HG02678 (cell line): ENCODE measurements around the gene FAM72A.
A peak's percentile ranks its signal among the peaks of the same experiment; 100 is the strongest.
"Not testable (repeated sequence)": the region's sequence is repeated elsewhere in the genome, so short reads cannot be mapped to it uniquely, and the experiment has no call there.

Source experiments
- ATAC-seq: cut with Tn5 transposase; IDR thresholded peaks from one replicate; pipeline ENCODE4 v1.9.1; 2021; ENCODE audit warnings: mild to moderate bottlenecking, moderate library complexity; ENCODE audit not compliant: unreplicated experiment

FAM72A gene

GRCh38 chr1:206218285-206218684 lies 15.6 kb upstream of the FAM72A start:
- ATAC-seq = not testable (repeated sequence)

GRCh38 chr1:206215600-206216392 lies 13.2 kb upstream of the FAM72A start:
- ATAC-seq = not testable (repeated sequence)

- ATAC-seq = not testable (repeated sequence)
Observed at GRCh38 chr1:206210802-206211201, 8.2 kb upstream of the FAM72A start.

GRCh38 chr1:206205569-206205968 lies 2.9 kb upstream of the FAM72A start:
- ATAC-seq = not testable (repeated sequence)

GRCh38 chr1:206204871-206205270 lies 2.2 kb upstream of the FAM72A start:
- not testable (repeated sequence) for ATAC-seq

- ATAC-seq = not testable (repeated sequence)
Observed at GRCh38 chr1:206204159-206204511, 1.5 kb upstream of the FAM72A start.

GRCh38 chr1:206203364-206204158 lies 922 bp upstream of the FAM72A start, which contains the start of gene SRGAP2:
Gene SRGAP2, plus strand, starts transcription at chr1:206203541. Its CDS starts 2,430 bp downstream, at chr1:206205971.
- ATAC-seq = peak; percentile 2

GRCh38 chr1:206196748-206197424 lies 5.8 kb downstream of the FAM72A start:
- not testable (repeated sequence) for ATAC-seq

GRCh38 chr1:206195182-206195581 lies 7.5 kb downstream of the FAM72A start:
- not testable (repeated sequence) for ATAC-seq

- not testable (repeated sequence) for ATAC-seq
Observed at GRCh38 chr1:206186826-206187225, 15.8 kb downstream of the FAM72A start.

GRCh38 chr1:206185778-206186177 lies 16.9 kb downstream of the FAM72A start:
- ATAC-seq = not testable (repeated sequence)

- not testable (repeated sequence) for ATAC-seq
Observed at GRCh38 chr1:206183788-206184187, 18.9 kb downstream of the FAM72A start.

- not testable (repeated sequence) for ATAC-seq
Observed at GRCh38 chr1:206182368-206183317, 20.0 kb downstream of the FAM72A start.

- ATAC-seq = not testable (repeated sequence)
Observed at GRCh38 chr1:206179666-206180065, 23.0 kb downstream of the FAM72A start.

GRCh38 chr1:206178061-206178989 lies 24.3 kb downstream of the FAM72A start:
- not testable (repeated sequence) for ATAC-seq

- ATAC-seq = not testable (repeated sequence)
Observed at GRCh38 chr1:206176114-206176502, 26.5 kb downstream of the FAM72A start.

GRCh38 chr1:206175459-206176113 lies 27.1 kb downstream of the FAM72A start:
- not testable (repeated sequence) for ATAC-seq

- not testable (repeated sequence) for ATAC-seq
Observed at GRCh38 chr1:206174182-206174868, 28.3 kb downstream of the FAM72A start.
